Stimulated activated CD8-positive, alpha-beta memory T cell treated with anti-CD3 and anti-CD28 coated beads, Interleukin-2, amount 100 ng/mL, for 48 hours (primary cell): Measurements from ENCODE around the gene TWF1.
"Not testable (repeated sequence)": the region's sequence is repeated elsewhere in the genome, so short reads cannot be mapped to it uniquely, and the experiment has no call there.

Experiments used
- DNase-seq, 2 donors: peaks; one replicate each; pipeline ENCODE4 v3.0.0-alpha.2; 2020; ENCODE audit warnings: low read depth in 2 of 2

Gene TWF1

DNA sequence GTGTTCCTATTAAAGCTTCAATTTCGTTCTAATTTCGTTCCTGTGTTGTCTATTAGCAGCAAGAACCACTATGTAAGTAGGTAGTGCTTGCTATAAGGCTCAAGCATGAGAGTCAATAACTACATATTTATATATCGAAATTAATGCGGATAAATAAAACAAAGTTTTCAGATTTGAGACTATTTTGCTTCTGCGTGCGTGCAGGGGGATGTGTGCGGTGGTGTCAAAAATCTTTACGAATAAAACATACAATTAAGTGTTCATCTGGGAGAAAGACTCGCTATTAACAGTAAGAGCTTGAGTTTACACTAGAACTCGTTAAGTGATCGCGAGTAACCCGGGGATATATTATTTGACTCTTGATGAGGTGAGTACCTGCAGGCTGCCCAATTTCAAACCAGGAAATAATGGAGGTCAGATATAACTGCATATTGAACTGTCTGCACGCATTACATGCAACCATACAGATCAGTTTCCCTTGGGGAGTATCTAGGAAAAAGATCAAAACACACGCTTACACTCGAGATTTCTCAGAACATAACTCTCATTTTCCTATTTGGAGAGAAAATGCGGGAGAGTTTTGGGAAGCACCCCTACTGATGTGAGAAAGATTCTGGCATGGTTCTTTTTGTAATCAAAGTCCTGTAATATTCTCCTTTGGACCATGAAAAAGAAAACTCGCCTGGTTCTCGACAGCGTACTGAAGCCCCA is 813 bp downstream of the TWF1 start:
- DNase-seq: no peak

DNA sequence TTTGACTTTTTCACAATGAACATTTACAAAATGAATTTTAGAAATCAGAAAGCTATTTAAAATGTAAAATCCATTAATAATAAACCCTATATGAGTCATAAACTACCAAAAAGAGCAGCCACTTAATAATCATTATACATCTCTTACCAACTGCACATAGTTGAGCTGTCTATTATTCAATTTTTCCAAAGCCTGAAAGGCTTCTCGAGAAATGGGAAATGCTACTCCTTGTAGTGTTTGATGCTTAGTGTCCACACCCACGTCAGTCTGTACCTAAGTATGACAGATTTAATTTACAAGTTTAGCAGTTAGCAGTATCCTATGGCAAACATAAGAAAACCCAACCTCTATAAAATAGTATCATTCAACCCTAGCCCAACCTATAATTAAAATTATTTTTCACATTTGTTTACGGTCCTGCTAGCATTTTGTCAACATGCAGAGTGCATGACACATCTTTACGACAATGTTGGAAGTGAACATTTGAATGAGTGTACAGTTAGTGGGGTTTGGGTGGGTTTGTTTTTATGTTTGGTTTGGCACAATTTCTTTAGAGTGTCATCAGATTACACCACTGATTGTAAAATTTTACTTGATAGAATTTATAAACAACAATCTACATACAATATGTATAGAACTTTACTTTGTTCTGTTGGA is 8.4 kb downstream of the TWF1 start:
- DNase-seq: no peak

DNA sequence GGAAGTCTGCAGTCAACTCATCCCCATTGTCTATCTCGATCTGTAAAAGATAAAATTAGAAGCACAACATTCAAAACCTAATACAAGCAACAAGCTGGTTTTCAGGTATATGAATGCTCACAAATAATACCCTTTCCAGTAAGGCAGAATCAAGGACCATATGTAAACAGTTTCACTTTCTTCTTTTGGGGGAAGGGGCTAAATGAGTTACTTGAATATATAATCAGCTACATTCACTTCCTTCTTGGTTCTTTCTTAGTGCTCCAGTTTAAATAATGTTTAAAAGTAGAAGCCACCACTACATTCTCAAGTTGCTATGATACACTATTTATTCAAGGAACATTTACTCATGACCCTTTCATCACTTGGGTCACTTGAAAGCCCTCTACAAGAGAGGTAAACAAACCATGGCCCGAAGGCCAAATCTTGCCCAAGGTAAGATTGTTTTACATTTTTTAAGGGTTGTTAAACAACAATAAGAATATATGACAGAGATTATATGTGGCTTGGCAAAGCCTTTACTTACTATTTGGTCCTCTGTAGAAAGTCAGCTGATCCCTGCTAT is 10.3 kb downstream of the TWF1 start:
- no peak for DNase-seq

DNA sequence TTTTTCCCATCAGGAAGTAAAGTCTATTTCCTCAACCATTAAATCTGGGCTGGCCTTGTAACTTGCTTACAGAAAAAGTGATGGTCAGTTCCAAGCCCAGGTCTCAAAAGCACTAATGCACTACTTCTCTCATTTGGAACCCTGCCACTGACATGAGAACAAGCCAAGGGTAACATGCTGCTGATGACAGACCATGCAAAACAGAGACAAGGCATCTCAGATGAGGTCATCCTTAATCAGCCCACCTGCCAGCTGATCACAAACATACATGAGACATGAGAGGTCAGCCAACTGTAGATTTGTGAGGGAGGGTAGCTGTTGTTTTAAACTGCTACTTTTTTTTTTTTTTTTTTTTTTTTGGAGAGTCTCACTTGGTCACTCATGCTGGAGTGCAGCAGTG is 16.2 kb downstream of the TWF1 start:
- DNase-seq: no peak

DNA sequence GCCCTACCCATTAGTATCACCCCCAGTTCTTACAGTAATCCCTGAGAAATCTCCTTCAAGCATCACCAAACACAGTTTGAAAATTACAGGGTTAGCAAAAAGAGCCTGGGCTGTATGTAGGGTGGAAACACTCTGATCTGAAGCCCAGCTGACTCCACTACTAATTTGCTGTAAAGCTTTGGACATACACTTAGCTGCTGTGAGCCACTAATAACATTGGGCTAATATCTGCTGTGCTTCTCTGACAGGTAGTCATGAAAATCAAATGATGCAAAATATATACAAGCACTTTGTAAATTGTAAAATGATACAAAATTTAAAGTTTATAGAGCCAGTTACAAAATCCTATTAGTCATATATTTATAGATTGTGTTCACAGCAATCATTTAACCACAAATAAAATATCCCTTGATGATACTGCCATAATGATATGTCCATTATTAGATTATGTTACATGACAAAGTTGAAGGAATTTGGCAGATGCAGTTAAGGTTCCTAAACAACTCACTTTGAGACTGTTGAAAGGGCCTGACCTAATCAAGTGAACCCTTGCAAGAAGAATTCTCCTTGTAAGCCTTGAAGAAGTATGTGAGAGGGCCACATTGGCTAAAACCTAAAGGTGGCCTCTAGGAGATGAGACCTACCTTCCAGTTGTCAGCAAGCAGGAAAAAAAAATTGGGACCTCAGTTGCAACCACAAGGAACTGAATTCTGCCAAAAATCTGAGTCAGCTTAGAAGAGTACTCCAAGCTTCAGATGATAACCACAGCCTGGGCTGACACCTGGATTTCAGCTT is 19.0 kb downstream of the TWF1 start:
- no peak for DNase-seq

DNA sequence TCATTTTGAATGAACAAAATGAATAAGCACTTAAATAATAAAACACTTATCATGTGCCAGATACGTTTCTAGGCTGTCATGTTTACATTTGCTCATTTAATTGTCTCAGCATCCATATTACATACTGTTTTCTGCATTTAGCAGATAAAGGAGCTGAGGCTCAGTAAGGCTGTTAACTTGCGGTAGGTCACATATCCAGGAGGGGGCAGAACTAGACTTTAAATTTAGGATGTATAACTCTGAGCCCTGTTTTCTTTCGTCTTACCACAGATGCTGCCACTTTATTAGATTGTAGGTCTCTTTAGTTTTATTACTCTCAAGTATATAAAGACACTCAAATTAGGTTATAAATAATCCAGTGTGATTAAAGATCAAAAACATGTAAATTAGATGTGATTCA is 29.6 kb downstream of the TWF1 start:
- no peak for DNase-seq

DNA sequence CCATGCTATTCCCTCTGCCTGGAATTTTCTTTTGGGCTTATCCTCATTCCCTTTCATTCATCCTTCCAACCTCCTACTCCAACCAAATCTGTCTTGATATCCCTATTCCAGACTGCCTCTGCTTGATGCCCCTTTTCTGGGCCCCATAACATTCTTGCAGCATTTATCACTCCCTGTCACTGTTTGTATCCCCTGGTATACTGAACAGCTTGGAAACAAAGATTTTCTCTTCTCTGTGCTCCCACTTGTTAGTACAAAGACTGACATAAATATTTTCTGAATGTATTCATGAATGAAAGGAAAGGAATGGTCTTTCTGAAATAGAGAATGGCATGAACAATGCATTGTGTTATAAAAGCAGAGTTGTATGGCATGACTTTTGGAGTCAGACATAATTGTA is 39.8 kb downstream of the TWF1 start:
- no peak for DNase-seq

DNA sequence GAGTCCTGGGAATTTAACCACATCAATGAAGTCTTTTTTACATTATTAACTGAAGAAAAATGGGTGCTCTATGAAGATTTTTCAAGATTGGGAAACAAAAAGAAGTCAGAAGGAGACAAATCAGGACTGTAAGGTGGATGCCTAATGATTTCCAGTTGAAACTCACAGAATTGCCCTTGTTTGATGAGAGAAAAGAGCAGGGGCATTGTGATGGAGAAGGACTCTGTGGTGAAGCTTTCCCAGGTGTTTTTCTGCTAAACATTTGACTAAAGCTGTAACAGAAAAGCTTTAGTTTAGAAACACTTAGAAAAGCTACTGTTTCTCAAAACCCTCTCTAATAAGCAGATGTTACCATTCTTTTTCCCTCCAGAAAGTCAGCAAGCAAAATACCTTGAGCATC is 41.6 kb downstream of the TWF1 start:
- DNase-seq: no peak

DNA sequence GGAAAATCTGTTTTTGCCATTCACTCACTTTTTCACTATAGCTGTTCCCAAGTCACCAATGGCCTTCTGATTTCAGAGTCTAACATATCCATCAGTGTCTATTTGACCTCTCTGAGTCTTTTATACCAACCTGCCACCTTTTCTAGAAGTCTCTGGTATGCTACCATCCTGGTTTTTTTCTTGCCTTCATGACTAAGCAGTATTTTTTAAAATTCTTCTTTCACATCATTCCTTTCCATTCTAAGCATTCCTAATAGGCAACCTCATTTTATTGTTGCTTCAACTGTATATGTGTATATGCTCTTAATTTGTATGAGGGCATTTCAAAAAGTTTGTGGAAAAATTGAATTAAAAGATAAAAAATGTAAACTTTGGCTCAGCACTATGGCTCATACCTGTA is 42.3 kb downstream of the TWF1 start:
- DNase-seq: no peak

DNA sequence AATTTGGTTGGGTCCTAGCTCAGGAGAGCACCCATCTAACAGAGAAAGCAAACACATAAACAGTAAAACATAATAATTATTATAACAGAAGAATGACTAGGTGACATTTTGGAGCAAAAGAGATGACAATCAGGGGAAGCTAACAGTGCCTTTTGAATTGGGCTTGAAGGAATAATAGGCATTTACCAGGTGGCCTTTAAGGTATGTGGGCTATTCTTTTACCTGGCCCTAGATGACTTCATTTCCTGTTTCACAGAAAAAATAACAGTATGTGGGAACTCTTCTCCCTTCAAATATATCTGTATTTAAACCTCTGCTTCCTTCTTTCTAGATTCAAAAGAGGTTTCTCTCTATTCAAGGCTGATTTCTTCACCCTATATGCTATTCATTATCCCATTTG is 43.5 kb downstream of the TWF1 start:
- no peak for DNase-seq

DNA sequence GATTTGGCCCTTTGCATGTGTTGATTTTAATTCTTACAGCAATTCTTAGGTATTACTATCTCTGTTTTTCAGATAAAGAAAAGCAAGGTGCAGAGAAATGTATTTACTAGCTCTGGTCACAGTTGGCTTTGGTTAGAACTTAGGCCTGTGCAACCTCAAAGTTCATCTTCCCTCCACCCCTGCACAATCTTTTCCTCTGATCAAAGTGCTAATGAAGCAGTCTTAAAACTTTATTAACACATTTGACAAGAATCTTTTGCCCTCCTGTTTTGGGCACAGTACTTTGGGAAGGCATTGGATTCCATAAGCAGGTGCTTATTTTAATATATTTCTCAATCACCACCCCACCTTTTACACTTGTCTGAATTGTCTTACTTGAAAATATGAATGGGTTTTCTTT is 44.6 kb downstream of the TWF1 start:
- DNase-seq: no peak

DNA sequence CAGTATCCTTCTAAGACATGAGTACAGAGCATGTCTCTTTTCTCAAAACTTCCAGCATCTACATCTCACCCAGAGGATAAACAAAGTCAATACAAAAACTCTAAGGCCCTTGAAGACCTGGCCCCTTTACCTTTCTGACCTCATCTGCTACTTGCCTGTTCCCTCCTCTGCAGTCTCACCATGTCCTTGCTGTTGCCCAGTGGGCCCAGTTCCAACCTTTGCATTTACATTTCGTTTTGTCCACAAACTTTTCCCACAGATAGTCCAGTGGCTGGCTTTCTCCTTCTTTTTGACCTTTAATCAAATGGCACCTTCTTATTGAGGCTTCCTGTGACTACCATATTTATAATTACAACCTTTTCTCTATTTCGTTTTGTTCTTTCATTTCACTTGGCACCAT is 45.7 kb downstream of the TWF1 start:
- DNase-seq: no peak

DNA sequence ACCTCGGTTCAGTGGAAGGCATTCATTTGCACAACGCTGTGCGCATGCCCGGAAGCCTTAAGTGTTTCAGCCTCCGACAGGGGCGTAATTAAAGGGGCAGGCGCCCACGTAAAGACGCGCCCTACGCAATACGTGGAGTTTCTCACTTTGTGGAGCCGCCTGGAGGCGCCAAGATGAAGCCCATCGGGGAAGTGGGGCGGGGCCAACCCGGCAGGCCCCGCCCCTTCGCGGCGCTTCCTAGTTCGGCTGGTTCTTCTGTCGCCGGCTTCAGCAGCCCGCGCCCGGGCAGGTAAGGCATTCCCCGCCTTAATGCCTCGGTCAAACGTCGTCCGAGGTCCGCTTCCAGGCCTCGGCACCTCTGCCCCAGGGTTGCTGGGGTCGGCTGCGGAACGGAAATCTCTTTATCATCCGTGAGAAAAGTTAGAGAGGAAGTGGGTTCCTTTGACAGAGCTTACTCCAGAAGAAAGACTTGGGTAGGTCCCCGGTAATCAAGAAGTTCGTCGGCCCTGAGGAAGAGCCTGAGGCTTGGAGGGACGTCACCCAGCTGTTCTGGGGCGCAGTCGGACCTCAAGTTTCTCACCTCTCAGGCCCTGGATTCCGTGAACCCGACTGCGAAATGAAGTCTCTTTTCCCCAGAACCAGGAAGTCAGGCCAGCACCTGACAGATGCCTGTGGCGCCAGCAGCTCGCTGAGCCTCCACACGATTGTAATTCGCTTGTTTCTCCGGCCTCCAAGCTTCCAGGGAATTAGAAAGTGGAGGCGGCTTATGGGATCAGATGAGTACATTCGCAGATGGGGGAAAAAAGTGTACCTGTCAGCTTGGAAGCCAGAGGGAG is 47.2 kb downstream of the TWF1 start, which contains the start of the genes IRAK4 and PUS7L:
IRAK4 (plus strand) TSS at position 224 of the 836 bp plus-strand sequence. CDS start 9,161 bp downstream, outside the sequence.
PUS7L (minus strand) TSS at position 63 of the 836 bp plus-strand sequence. CDS start 3,545 bp downstream, outside the sequence.
- DNase-seq: peak; percentile 87 to 91

DNA sequence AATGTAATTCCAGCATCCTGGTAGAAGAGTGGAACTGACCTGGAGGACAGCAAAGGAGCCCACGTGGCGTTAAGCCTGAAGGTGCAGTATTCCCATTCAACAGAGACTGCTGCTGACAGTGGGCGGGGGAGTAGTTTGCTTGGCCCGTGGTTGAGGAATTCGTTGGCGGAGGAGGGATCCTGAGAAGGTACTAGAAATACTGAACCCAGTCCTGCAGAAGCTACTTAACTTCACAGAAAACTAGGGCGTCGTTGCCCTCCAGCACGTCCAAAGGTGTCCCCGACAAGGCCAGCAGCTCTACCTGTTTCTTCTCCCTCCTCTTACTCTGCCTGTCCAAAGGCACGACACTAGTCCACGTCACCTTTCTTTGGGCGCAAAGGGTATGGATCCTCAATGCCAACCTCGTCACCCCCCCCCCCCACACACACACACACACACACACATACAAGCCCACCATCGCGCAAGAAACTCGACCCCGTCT is 47.8 kb downstream of the TWF1 start:
- peak in 1 of 2 donors; percentile 1 for DNase-seq

DNA sequence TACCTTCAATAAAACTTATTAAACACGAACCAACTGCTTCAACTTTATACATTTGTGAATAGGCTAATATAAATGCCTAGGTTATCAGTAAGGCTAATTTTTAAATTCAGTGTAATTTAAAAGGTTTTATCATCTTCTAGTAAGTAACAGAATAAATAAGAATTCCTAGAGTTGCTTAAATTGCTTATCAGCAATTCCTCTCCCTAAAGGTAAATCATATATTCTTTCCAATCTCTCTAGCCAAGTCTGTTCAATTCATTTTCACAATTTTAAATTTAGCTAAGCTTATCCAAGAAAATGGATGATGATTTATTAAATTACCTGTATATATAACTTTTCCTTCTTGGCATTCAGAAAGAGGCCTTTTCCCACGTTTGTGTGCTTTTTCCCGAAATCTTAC is 52.1 kb downstream of the TWF1 start:
- no peak for DNase-seq

DNA sequence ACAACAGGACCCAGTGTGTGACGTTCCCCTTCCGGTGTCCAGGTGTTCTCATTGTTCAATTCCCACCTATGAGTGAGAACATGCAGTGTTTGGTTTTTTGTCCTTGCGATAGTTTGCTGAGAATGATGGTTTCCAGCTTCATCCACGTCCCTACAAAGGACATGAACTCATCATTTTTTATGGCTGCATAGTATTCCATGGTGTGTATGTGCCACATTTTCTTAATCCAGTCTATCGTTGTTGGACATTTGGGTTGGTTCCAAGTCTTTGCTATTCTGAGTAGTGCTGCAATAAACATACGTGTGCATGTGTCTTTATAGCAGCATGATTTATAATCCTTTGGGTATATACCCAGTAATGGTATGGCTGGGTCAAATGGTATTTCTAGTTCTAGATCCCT is 54.8 kb downstream of the TWF1 start:
- DNase-seq: not testable (repeated sequence)

DNA sequence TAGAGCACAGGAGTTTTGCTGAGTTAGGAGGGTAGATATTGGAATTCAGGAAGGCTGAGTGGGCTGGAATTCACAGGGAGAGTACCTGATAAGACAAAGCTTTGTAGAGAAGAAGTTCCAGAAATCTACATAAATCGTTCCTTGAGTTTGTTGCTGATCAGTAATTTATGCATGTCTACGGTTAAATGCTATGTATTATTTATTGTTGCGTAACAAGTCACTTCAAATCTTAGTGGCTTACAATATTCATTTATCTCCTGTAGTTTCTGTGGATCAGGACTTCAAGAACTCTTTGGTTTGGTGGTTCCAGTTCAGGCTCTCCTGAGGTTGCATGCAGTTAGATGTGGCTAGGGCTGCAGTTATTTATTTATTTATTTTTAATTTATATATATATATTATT is 55.3 kb downstream of the TWF1 start:
- DNase-seq: no peak

DNA sequence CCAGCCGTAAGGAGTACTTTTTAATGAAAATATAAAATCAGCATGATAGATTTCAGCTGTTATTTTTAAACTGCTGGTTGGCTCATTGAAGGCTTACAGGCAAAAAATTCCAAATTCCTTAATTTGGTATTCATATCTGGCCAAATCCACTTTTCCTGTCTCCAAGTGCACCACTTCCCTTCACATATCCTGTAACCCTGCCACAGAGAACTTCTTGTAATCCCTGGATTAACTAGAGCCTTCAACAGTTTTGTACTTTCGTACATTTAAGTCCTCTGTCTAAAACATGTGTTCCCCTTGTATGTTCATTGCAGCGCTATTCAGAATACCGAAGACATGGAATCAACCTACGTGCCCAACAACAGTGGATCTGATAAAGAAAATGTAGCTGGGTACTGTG is 57.1 kb downstream of the TWF1 start:
- DNase-seq: no peak

DNA sequence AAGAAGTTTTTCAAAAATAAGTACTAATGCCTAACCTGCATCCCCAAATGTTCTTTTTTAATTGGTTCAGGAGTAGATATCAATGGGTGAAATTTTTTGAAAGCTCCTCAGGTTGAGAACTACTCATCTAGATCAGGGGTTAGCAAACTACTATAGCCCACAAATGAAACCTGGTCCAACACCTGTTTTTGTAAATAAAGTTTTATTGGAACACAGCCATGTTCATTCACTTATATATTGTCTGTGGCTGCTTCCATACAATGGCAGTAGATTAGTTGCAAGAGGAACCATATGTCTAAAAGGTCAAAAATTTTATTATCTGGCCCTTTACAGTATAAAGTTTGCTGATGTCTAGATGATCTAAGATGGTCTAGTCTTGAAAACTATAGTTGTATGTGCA is 61.3 kb downstream of the TWF1 start:
- no peak for DNase-seq
